Measurements from ENCODE around the gene SLC39A1. TPM values are rescaled to one million over a fixed set of nuclear protein-coding genes. Genes with fewer than 3 reads are reported as not detected.
A peak's percentile ranks its signal among the peaks of the same experiment; 100 is the strongest.
"Not testable (repeated sequence)": the region's sequence is repeated elsewhere in the genome, so short reads cannot be mapped to it uniquely, and the experiment has no call there.

SLC39A1 gene
- total RNA-seq, 2 experiments from 2014 or later: 51.0 to 52.1 TPM

GRCh38 chr1:153922076-153922971, 41.0 kb downstream of the SLC39A1 start:
- Mint-ChIP-seq H3K27ac (peak overlapping the region; percentile 94), H3K4me1 (ENCODE audit: low read depth) (peaks cover 43% of the 10 kb centered on the region), H3K9me3 (no peaks in the 10 kb centered on the region), H3K4me3 (peak overlapping the region; percentile 81), H3K36me3 (ENCODE audit: low read depth) (peaks cover 3% of the 10 kb centered on the region), H3K27me3 (ENCODE audit: low read depth) (no peaks in the 10 kb centered on the region)
- intact Hi-C loops (cut with micrococcal nuclease): loop anchor here (2.0 kb wide), 1 partner anchor 74 kb away; no protein-coding TSS in a partner anchor
- DNase-seq: peak; percentile 75
- CTCF ChIA-PET: interaction anchor here (0.6 to 1.9 kb wide), 11 partner anchors 23 to 125 kb away, joined by 3 to 12 read pairs (median 5); partner anchors contain the start of genes DENND4B and RAB13

GRCh38 chr1:153921803-153922075, 41.6 kb downstream of the SLC39A1 start:
- intact Hi-C loops (cut with micrococcal nuclease): loop anchor here (2.0 kb wide), 1 partner anchor 73 kb away; no protein-coding TSS in a partner anchor
- Mint-ChIP-seq H3K36me3 (ENCODE audit: low read depth) (peaks cover 3% of the 10 kb centered on the region), H3K27ac (peak overlapping the region; percentile 83), H3K4me3 (peak overlapping the region; percentile 81), H3K4me1 (ENCODE audit: low read depth) (peaks cover 47% of the 10 kb centered on the region), H3K9me3 (no peaks in the 10 kb centered on the region), H3K27me3 (ENCODE audit: low read depth) (no peaks in the 10 kb centered on the region)
- DNase-seq: peak; percentile 26
- CTCF ChIA-PET: interaction anchor here (0.7 to 1.9 kb wide), 7 partner anchors 23 to 124 kb away, joined by 3 to 12 read pairs (median 5); partner anchors contain the start of genes JTB and RAB13

- H3K27me3 Mint-ChIP-seq (ENCODE audit: low read depth): no peaks in the 10 kb centered on the region
- H3K4me3 Mint-ChIP-seq: peak overlapping the region; percentile 81
- H3K4me1 Mint-ChIP-seq (ENCODE audit: low read depth): peaks cover 49% of the 10 kb centered on the region
- H3K9me3 Mint-ChIP-seq: no peaks in the 10 kb centered on the region
- CTCF ChIA-PET: interaction anchor here (0.7 to 1.9 kb wide), 7 partner anchors 24 to 124 kb away, joined by 3 to 12 read pairs (median 5); partner anchors contain the start of genes JTB and RAB13
- peak overlapping the region; percentile 83 for H3K27ac Mint-ChIP-seq
- intact Hi-C loops (cut with micrococcal nuclease): no loop called here
- peaks cover 4% of the 10 kb centered on the region for H3K36me3 Mint-ChIP-seq (ENCODE audit: low read depth)
- DNase-seq: no peak
These were observed 42.1 kb downstream of the SLC39A1 start for GRCh38 chr1:153921080-153921802.

GRCh38 chr1:153919876-153920852, 43.2 kb downstream of the SLC39A1 start:
- Mint-ChIP-seq H3K4me1 (ENCODE audit: low read depth) (peaks cover 54% of the 10 kb centered on the region), H3K36me3 (ENCODE audit: low read depth) (peaks cover 6% of the 10 kb centered on the region), H3K9me3 (no peaks in the 10 kb centered on the region), H3K27me3 (ENCODE audit: low read depth) (no peaks in the 10 kb centered on the region), H3K27ac (peak overlapping the region; percentile 83), H3K4me3 (peak overlapping the region; percentile 81)
- CTCF ChIA-PET: interaction anchor here (0.6 to 2.4 kb wide), 12 partner anchors 9 to 1076 kb away, joined by 3 to 7 read pairs (median 4); partner anchors contain the start of genes JTB, RAB13 and SLC39A1
- DNase-seq: peak; percentile 43
- intact Hi-C loops (cut with micrococcal nuclease): loop anchor here (5.0 kb wide), 1 partner anchor 98 kb away; no protein-coding TSS in a partner anchor

- peaks cover 68% of the 10 kb centered on the region for H3K4me1 Mint-ChIP-seq (ENCODE audit: low read depth)
- H3K9me3 Mint-ChIP-seq: no peaks in the 10 kb centered on the region
- H3K27me3 Mint-ChIP-seq (ENCODE audit: low read depth): no peaks in the 10 kb centered on the region
- H3K4me3 Mint-ChIP-seq: no peak overlapping the region
- peaks cover 5% of the 10 kb centered on the region for H3K36me3 Mint-ChIP-seq (ENCODE audit: low read depth)
- no peak for DNase-seq
- no peak overlapping the region for H3K27ac Mint-ChIP-seq
- CTCF ChIA-PET: no interaction called here
- intact Hi-C loops (cut with micrococcal nuclease): loop anchor here (5.0 kb wide), 1 partner anchor 94 kb away; no protein-coding TSS in a partner anchor
These were observed 47.0 kb downstream of the SLC39A1 start for GRCh38 chr1:153916297-153916696.

GRCh38 chr1:153912349-153912748, 51.0 kb downstream of the SLC39A1 start:
- Mint-ChIP-seq H3K4me3 (no peak overlapping the region), H3K9me3 (no peaks in the 10 kb centered on the region), H3K36me3 (ENCODE audit: low read depth) (peaks cover 9% of the 10 kb centered on the region), H3K27ac (no peak overlapping the region), H3K27me3 (ENCODE audit: low read depth) (no peaks in the 10 kb centered on the region), H3K4me1 (ENCODE audit: low read depth) (peaks cover 37% of the 10 kb centered on the region)
- DNase-seq: no peak
- intact Hi-C loops (cut with micrococcal nuclease): no loop called here
- CTCF ChIA-PET: no interaction called here

GRCh38 chr1:153910560-153910959, 52.8 kb downstream of the SLC39A1 start:
- H3K27ac Mint-ChIP-seq; H3K27me3 Mint-ChIP-seq (ENCODE audit: low read depth); H3K9me3 Mint-ChIP-seq; intact Hi-C loops (cut with micrococcal nuclease); H3K36me3 Mint-ChIP-seq (ENCODE audit: low read depth); DNase-seq; H3K4me3 Mint-ChIP-seq: not testable (repeated sequence)
- peaks cover 41% of the 10 kb centered on the region for H3K4me1 Mint-ChIP-seq (ENCODE audit: low read depth)
- CTCF ChIA-PET: interaction anchor here (1.6 kb wide), 1 partner anchor 10 kb away, joined by 3 read pairs; no protein-coding TSS in a partner anchor

Small RNAs within 50 kb of the gene (microRNA-seq; reads per million reads assigned to microRNA genes)
- 1.6 reads per million for gene MIR6737 (ENCODE audit: borderline microRNAs expressed, borderline replicate concordance)

Other genes starting within 250 kb of the SLC39A1 start
- 10 to 100 TPM; 39.3 to 40.4 TPM for gene INTS3, start 235.5 kb downstream of the SLC39A1 start, total RNA-seq
- gene SLC27A3, start 188.1 kb downstream of the SLC39A1 start, total RNA-seq: 1 to 10 TPM; 2.7 to 4.3 TPM
- 10 to 100 TPM; 69.0 to 70.2 TPM for gene GATAD2B, start 40.6 kb downstream of the SLC39A1 start, total RNA-seq
- 100 to 1,000 TPM; 124 to 130 TPM for gene DENND4B, start 16.8 kb downstream of the SLC39A1 start, total RNA-seq
- 10 to 100 TPM; 72.6 to 83.0 TPM for gene CRTC2, start 4.9 kb downstream of the SLC39A1 start, total RNA-seq
- 1 to 10 TPM; 5.6 to 7.4 TPM for gene CREB3L4, start 4.4 kb upstream of the SLC39A1 start, total RNA-seq
- gene JTB, start 14.1 kb upstream of the SLC39A1 start, total RNA-seq: 100 to 1,000 TPM; 126 to 131 TPM
- gene RAB13, start 22.8 kb upstream of the SLC39A1 start, total RNA-seq: 10 to 100 TPM; 26.6 to 27.0 TPM
- 1,000 to 10,000 TPM; 2,339 to 2,449 TPM for gene RPS27, start 27.2 kb upstream of the SLC39A1 start, total RNA-seq
- gene NUP210L, start 191.5 kb upstream of the SLC39A1 start, total RNA-seq: under 1 TPM; 0.02 to 0.05 TPM
- 100 to 1,000 TPM; 587 to 611 TPM for gene TPM3, start 228.6 kb upstream of the SLC39A1 start, total RNA-seq
- gene CFAP141, start 242.8 kb upstream of the SLC39A1 start, total RNA-seq: not detected